Smooth muscle cell (in vitro differentiated cells): ENCODE data around the gene PDE5A. TPM values are rescaled to one million over a fixed set of nuclear protein-coding genes. Genes with fewer than 3 reads are reported as not detected.

ENCODE experiments used
- DNase-seq: peaks from one replicate; lab custom pipeline; 2025; ENCODE audit not compliant: unreplicated experiment; lab: John Stamatoyannopoulos, UW
- H2AFZ ChIP-seq: fragments of 200-600 bp; sonication (generic); 2 replicates; pipeline ENCODE4 v1.6.0; 2016; ENCODE audit warnings: antibody characterized with exemption, low read depth, mild to moderate bottlenecking
- H3F3A ChIP-seq: fragments of 200-600 bp; sonication (generic); 2 replicates; pipeline ENCODE4 v1.6.0; 2017; ENCODE audit warnings: antibody characterized with exemption, low read depth
- H3K27ac ChIP-seq: fragments of 200-600 bp; sonication (generic); 2 replicates; pipeline ENCODE4 v1.5.1; 2016; ENCODE audit warnings: low read depth, mild to moderate bottlenecking
- H3K27me3 ChIP-seq: fragments of 200-600 bp; sonication (generic); 2 replicates; pipeline ENCODE4 v1.6.1; 2016; ENCODE audit warnings: low read depth, mild to moderate bottlenecking
- H3K36me3 ChIP-seq: fragments of 200-600 bp; sonication (generic); 2 replicates; pipeline ENCODE4 v1.5.1; 2016; ENCODE audit warnings: low read depth
- H3K4me1 ChIP-seq: fragments of 200-600 bp; sonication (generic); 2 replicates; pipeline ENCODE4 v1.5.1; 2016; ENCODE audit warnings: low read depth
- H3K4me2 ChIP-seq: fragments of 200-600 bp; sonication (generic); 2 replicates; pipeline ENCODE4 v1.6.0; 2016; ENCODE audit warnings: mild to moderate bottlenecking
- H3K4me3 ChIP-seq: fragments of 200-600 bp; sonication (generic); 2 replicates; pipeline ENCODE4 v1.5.1; 2016; ENCODE audit warnings: mild to moderate bottlenecking
- H3K79me2 ChIP-seq: fragments of 200-600 bp; sonication (generic); 2 replicates; pipeline ENCODE4 v1.6.0; 2016; ENCODE audit warnings: low read depth, mild to moderate bottlenecking
- H3K9ac ChIP-seq: fragments of 200-600 bp; sonication (generic); 2 replicates; pipeline ENCODE4 v1.6.0; 2016; ENCODE audit warnings: low read depth
- H3K9me3 ChIP-seq: fragments of 200-600 bp; sonication (generic); replicated peaks from 2 replicates; pipeline ENCODE4 v1.5.1; 2016; ENCODE audit warnings: low read depth
- H4K20me1 ChIP-seq: fragments of 200-600 bp; sonication (generic); 2 replicates; pipeline ENCODE4 v1.6.0; 2016; ENCODE audit warnings: low read depth
- WGBS: methylation state at CpG from one replicate; pipeline ENCODE4 v1.1.7; 2016; ENCODE audit warnings: low lambda C conversion rate; 5-methylcytosine and 5-hydroxymethylcytosine counted together
- polyA plus RNA-seq: library from polyadenylated mRNA; unstranded; fragments of >200 nt; fragmentation: Nextera tagmentation; extraction: Ambion mirVana; gene quantifications from 2 replicates; pipeline ENCODE4 v1.2.1, GENCODE V29; 2016
- total RNA-seq: library from RNA; depleted of rRNA; stranded (reverse); fragments of >200 nt; gene quantifications from 2 replicates; pipeline ENCODE4 v1.2.3, GENCODE V29; 2014
- TF ChIP-seq, protein P1 (sequence below): fragments of 200-600 bp; sonication (generic); IDR thresholded peaks from 2 replicates; pipeline ENCODE4 v1.5.1; 2017; ENCODE audit warnings: borderline replicate concordance, mild to moderate bottlenecking, antibody characterized with exemption; ENCODE audit not compliant: insufficient read depth, poor library complexity, severe bottlenecking

The PDE5A gene
- total and polyA plus RNA-seq, 2 experiments from 2014 or later, result 4.1 to 18.3 TPM

DNA sequence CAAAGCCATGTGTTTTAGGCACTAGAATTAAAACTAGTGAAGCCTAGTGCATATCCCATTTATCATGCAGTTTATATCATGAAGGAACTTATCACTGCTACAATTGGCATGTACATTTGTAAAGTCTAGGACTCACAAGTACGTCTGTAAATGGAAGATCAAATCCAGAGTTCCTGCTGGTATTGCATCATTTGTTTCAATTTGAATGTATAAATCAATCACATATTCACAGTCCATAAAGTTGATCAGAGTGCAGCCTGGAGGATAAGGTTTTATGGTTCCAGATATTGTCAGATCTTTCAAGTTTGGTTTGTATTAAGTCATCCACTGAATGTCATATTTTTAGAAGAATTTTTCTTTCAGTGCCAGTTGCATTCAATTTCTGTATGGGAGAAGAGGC lies 32.6 kb upstream of the PDE5A start:
- WGBS, result 34% methylated on average over 1 of the region's 1 CpG
- peaks cover 31% of the 10 kb centered on the region for H3K27me3 ChIP-seq
- DNase-seq, result no peak
- H3F3A ChIP-seq, result peaks cover 3% of the 10 kb centered on the region
- H3K4me3 ChIP-seq, result no peak overlapping the region
- H3K4me1 ChIP-seq, result peaks cover 6% of the 10 kb centered on the region
- H3K9ac ChIP-seq, result no peak overlapping the region
- H3K4me2 ChIP-seq, result no peak overlapping the region
- no peaks in the 10 kb centered on the region for H3K36me3 ChIP-seq
- no peaks in the 10 kb centered on the region for H3K9me3 ChIP-seq
- no peak overlapping the region for H2AFZ ChIP-seq
- TF ChIP-seq, protein P1, sequence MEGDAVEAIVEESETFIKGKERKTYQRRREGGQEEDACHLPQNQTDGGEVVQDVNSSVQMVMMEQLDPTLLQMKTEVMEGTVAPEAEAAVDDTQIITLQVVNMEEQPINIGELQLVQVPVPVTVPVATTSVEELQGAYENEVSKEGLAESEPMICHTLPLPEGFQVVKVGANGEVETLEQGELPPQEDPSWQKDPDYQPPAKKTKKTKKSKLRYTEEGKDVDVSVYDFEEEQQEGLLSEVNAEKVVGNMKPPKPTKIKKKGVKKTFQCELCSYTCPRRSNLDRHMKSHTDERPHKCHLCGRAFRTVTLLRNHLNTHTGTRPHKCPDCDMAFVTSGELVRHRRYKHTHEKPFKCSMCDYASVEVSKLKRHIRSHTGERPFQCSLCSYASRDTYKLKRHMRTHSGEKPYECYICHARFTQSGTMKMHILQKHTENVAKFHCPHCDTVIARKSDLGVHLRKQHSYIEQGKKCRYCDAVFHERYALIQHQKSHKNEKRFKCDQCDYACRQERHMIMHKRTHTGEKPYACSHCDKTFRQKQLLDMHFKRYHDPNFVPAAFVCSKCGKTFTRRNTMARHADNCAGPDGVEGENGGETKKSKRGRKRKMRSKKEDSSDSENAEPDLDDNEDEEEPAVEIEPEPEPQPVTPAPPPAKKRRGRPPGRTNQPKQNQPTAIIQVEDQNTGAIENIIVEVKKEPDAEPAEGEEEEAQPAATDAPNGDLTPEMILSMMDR, result no peak
- H3K27ac ChIP-seq, result no peak overlapping the region
- no peaks in the 10 kb centered on the region for H3K79me2 ChIP-seq
- H4K20me1 ChIP-seq, result no peaks in the 10 kb centered on the region

DNA sequence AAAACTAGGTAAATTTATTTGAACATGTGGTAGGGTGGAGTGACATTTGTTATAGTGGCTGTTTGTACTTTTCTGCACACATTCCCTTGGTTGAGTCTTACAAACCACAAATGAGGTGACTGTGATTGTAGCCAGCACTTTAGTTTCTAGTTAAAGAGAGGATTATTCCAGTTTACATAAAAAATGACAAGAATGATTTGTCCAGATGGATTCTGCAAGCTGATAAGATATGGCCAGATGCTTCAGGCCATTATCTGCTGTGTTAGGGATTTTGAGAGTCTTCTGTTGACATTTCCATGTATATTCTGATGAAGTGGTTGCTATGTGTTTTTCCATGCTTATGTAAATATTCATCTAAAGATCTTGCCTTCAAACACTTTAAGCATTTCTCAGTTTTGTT lies 31.0 kb upstream of the PDE5A start:
- no peaks in the 10 kb centered on the region for H3K36me3 ChIP-seq
- peak overlapping the region; percentile 59 for H3K4me2 ChIP-seq
- H3K4me1 ChIP-seq, result peaks cover 5% of the 10 kb centered on the region

DNA sequence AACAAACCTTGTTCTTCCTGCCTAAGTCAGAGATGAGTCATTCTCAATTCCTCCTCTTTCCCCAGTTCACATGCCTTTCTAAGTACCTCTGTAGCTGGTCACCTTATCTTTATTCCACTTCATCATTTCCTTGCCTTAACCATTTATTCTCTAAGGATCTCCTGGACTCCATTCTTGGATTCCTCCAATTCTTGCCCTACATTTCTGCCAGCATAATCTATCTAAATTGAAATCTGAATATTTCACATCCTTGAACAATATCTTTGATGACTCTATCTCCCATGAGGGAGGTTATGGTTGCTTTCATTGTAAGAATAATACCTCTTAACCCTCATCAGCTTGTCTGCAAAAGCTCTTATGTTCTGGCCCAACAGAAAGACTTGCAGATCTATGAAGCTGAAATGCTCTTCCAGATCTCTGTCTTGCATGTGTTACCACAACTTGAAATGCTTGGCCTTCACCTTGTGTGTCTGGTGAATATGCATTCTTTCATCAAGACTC lies 28.6 kb upstream of the PDE5A start:
- H3K36me3 ChIP-seq, result no peaks in the 10 kb centered on the region
- no peaks in the 10 kb centered on the region for H3K9me3 ChIP-seq
- H3K4me2 ChIP-seq, result peak overlapping the region; percentile 40
- H3K4me3 ChIP-seq, result no peak overlapping the region
- H3K79me2 ChIP-seq, result no peaks in the 10 kb centered on the region
- H4K20me1 ChIP-seq, result no peaks in the 10 kb centered on the region
- H3K4me1 ChIP-seq, result peaks cover 5% of the 10 kb centered on the region
- H3F3A ChIP-seq, result peaks cover 5% of the 10 kb centered on the region
- peaks cover 12% of the 10 kb centered on the region for H3K27me3 ChIP-seq
- H2AFZ ChIP-seq, result no peak overlapping the region
- no peak overlapping the region for H3K9ac ChIP-seq
- DNase-seq, result no peak
- H3K27ac ChIP-seq, result no peak overlapping the region
- TF ChIP-seq, protein P1, result no peak

More for the DNA sequence above, 31.0 kb upstream of the PDE5A start:
- Histone ChIP-seq H3F3A (peaks cover 5% of the 10 kb centered on the region), H4K20me1 (no peaks in the 10 kb centered on the region), H2AFZ (no peak overlapping the region), H3K9me3 (no peaks in the 10 kb centered on the region), H3K27me3 (peaks cover 29% of the 10 kb centered on the region), H3K27ac (peak overlapping the region; percentile 6), H3K79me2 (no peaks in the 10 kb centered on the region), H3K9ac (no peak overlapping the region), H3K4me3 (no peak overlapping the region)
- TF ChIP-seq, protein P1, result no peak
- no peak for DNase-seq

DNA sequence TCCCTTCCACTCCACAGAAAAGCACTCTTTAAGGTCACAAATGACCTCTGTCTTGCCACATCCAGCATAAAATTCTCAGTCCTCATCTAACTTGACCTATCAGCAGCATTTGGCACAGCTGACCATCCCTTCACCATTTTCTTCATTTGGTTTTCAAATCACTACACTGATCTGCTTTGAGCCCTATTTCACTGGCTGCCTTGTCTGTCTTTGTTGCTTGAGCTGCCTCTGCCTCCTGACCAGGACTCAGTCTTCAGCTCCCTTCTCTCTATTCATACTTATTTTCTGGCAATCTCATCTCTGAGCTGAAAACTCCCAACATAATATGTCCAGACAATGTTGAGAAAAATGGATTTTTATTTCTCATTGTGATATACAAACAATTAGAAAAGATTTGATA lies 27.7 kb upstream of the PDE5A start:
- Histone ChIP-seq H3K4me1 (peaks cover 5% of the 10 kb centered on the region), H4K20me1 (no peaks in the 10 kb centered on the region)

More for the DNA sequence above, 27.7 kb upstream of the PDE5A start:
- H3F3A ChIP-seq, result peaks cover 5% of the 10 kb centered on the region
- H2AFZ ChIP-seq, result peak overlapping the region; percentile 11
- H3K27ac ChIP-seq, result peak overlapping the region; percentile 4
- H3K4me3 ChIP-seq, result no peak overlapping the region
- no peaks in the 10 kb centered on the region for H3K36me3 ChIP-seq
- H3K79me2 ChIP-seq, result no peaks in the 10 kb centered on the region
- TF ChIP-seq, protein P1, result no peak
- DNase-seq, result no peak
- no peak overlapping the region for H3K9ac ChIP-seq
- H3K27me3 ChIP-seq, result peaks cover 12% of the 10 kb centered on the region
- H3K9me3 ChIP-seq, result no peaks in the 10 kb centered on the region
- peak overlapping the region; percentile 12 for H3K4me2 ChIP-seq
